Fibroblast of skin of scalp (primary cell): ENCODE results near the gene MSMO1.
A peak's percentile ranks its signal among the peaks of the same experiment; 100 is the strongest.
"Not testable (repeated sequence)": the region's sequence is repeated elsewhere in the genome, so short reads cannot be mapped to it uniquely, and the experiment has no call there.

Experiments
- DNase-seq: peaks from one replicate; pipeline ENCODE4 v3.0.0-alpha.2; 2013

Gene MSMO1

GRCh38 chr4:165324918-165325304, 2.6 kb upstream of the MSMO1 start:
- DNase-seq = no peak

GRCh38 chr4:165325732-165326512, 1.5 kb upstream of the MSMO1 start:
- DNase-seq = peak; percentile 83

GRCh38 chr4:165326831-165327210, 648 bp upstream of the MSMO1 start:
- DNase-seq = no peak

- DNase-seq = no peak
These were observed 594 bp downstream of the MSMO1 start for GRCh38 chr4:165328101-165328425.

GRCh38 chr4:165328708-165329107, 1.2 kb downstream of the MSMO1 start:
- DNase-seq = no peak

- DNase-seq = no peak
These were observed 2.6 kb downstream of the MSMO1 start for GRCh38 chr4:165330071-165330470.

- no peak for DNase-seq
These were observed 3.2 kb downstream of the MSMO1 start for GRCh38 chr4:165330666-165331065.

GRCh38 chr4:165331359-165331758, 3.9 kb downstream of the MSMO1 start:
- DNase-seq = peak; percentile 18

- no peak for DNase-seq
These were observed 4.4 kb downstream of the MSMO1 start for GRCh38 chr4:165331823-165332222.

GRCh38 chr4:165332502-165332901, 5.0 kb downstream of the MSMO1 start:
- DNase-seq = no peak

- no peak for DNase-seq
These were observed 7.8 kb downstream of the MSMO1 start for GRCh38 chr4:165335163-165335703.

- no peak for DNase-seq
These were observed 9.3 kb downstream of the MSMO1 start for GRCh38 chr4:165336743-165337142.

- DNase-seq = not testable (repeated sequence)
These were observed 14.9 kb downstream of the MSMO1 start for GRCh38 chr4:165342340-165342739.

GRCh38 chr4:165343353-165344191, 16.1 kb downstream of the MSMO1 start:
- DNase-seq = no peak

- DNase-seq = no peak
These were observed 18.4 kb downstream of the MSMO1 start for GRCh38 chr4:165345666-165346417.

GRCh38 chr4:165347647-165348569, 20.4 kb downstream of the MSMO1 start:
- no peak for DNase-seq

- no peak for DNase-seq
These were observed 24.1 kb downstream of the MSMO1 start for GRCh38 chr4:165351359-165352130.

- DNase-seq = peak; percentile 64
These were observed 28.4 kb downstream of the MSMO1 start for GRCh38 chr4:165355900-165356300.

GRCh38 chr4:165359506-165359905, 32.0 kb downstream of the MSMO1 start:
- DNase-seq = peak; percentile 70

- peak; percentile 67 for DNase-seq
These were observed 32.7 kb downstream of the MSMO1 start for GRCh38 chr4:165360041-165360695.
